ENCODE data around the gene SLC24A4. TPM values are rescaled to one million over a fixed set of nuclear protein-coding genes. Genes with fewer than 3 reads are reported as not detected.

Gene SLC24A4
- total and polyA plus RNA-seq, 5 donors from 2014 or later: 0.91 TPM; not detected in 4

DNA sequence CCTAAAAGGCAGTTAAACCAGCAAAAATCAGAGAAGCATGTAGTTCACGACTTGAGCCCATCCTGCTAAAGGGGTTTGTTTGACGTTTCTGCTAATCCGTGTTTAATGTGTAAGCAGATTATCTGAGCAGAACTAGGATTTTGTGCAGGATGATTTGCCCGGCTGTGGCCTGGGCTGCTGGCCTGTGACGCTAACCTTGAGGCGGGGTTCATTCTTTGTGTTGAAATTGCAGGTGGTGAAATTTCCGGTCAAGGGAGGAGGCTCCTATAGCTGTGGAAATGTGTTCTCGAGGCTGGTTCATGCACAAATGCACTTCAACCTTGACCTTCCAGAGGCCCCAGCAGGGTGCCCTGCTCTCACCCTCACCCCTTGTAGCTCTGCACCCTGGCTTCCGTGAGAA, 63.7 kb downstream of the SLC24A4 start:
- Mint-ChIP-seq H3K36me3 (no peaks in the 10 kb centered on the region), H3K9me3 (peaks cover 0 to 1% (median 0%) of the 10 kb centered on the region in 7 donors), H3K4me1 (no peaks in the 10 kb centered on the region), H3K27me3 (peaks cover 21% of the 10 kb centered on the region), H3K27ac (no peak overlapping the region), H3K4me3 (no peak overlapping the region)
- ATAC-seq (ENCODE audit: low read depth in 2 of 2) (no peak), DNase-seq (no peak)
- Histone ChIP-seq H3K9me3 (ENCODE audit: control insufficient read depth in 2 of 2, low read length in 2 of 2) (no peaks in the 10 kb centered on the region), H3K27me3 (ENCODE audit: control insufficient read depth, insufficient read depth, low read length) (no peaks in the 10 kb centered on the region), H3K4me3 (ENCODE audit: low read depth, low read length) (no peak overlapping the region), H3K4me1 (ENCODE audit: control insufficient read depth, insufficient read depth, low read length, poor library complexity, severe bottlenecking) (no peaks in the 10 kb centered on the region), H3K36me3 (ENCODE audit: control insufficient read depth, insufficient read depth, low read length) (no peaks in the 10 kb centered on the region), H3K27ac (ENCODE audit: insufficient read depth, low read length, poor library complexity, severe bottlenecking) (no peak overlapping the region)

DNA sequence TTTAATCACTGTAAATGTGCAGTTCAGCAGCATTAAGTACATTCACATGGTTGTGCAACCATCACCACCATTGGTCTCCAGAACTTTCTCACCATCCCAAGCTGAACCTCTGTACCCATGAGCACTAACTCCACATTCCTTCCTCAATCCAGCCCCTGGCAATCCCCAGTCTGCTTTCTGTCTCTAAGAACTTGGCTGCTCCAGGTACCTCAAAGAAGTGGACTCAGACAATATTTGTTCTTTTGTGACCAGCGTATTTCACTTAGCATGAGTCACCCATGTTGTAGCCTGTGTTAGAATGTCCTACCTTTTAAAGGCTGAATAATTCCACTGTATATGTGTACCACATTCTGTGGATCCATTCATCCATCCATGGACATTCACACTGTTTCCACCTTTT, 64.6 kb downstream of the SLC24A4 start:
- no peaks in the 10 kb centered on the region for H3K36me3 Mint-ChIP-seq
- no peaks in the 10 kb centered on the region for H3K4me1 ChIP-seq (ENCODE audit: control insufficient read depth, insufficient read depth, low read length, poor library complexity, severe bottlenecking)
- H3K4me3 Mint-ChIP-seq: no peak overlapping the region

DNA sequence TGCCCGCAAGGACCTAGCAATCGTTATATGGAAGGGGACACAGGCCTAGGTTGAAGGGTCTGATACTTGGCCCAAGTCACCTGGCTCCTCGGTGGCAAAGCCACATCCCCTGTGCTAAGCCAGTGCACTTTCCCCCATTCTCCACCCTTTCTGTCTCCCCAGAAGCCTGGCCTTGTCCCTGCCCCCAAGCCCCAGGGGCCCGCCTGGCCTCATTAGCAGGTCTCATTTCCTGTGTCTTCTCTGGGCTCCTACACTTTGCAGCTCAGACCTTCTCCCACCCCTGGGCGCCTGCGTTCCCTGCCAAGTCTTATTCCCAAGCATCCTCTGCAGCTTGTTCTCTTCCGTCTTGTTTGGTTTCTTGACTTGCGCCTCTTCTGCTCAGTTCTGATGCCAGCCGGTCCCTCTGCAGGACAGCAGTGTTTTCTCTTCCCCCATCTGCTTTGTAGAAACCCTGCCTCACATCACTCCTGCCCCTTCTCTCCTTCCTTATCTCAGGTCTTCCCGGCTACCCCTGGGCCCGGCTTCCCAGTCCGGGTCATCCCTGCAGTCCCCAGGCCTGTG, 66.7 kb downstream of the SLC24A4 start:
- H3K36me3 ChIP-seq (ENCODE audit: control insufficient read depth, insufficient read depth, low read length): no peaks in the 10 kb centered on the region
- no peak overlapping the region for H3K27ac ChIP-seq (ENCODE audit: insufficient read depth, low read length, poor library complexity, severe bottlenecking)
- H3K9me3 ChIP-seq (ENCODE audit: control insufficient read depth in 2 of 2, low read length in 2 of 2): no peaks in the 10 kb centered on the region
- no peak overlapping the region for H3K4me3 ChIP-seq (ENCODE audit: low read depth, low read length)
- no peak for DNase-seq
- no peak for ATAC-seq (ENCODE audit: low read depth in 2 of 2)
- no peaks in the 10 kb centered on the region for H3K4me1 Mint-ChIP-seq
- no peaks in the 10 kb centered on the region for H3K36me3 Mint-ChIP-seq
- H3K4me3 Mint-ChIP-seq: no peak overlapping the region
- H3K27ac Mint-ChIP-seq: peak overlapping the region in 2 of 3 donors; percentile 23 to 78
- peaks cover 0 to 1% (median 0%) of the 10 kb centered on the region in 7 donors for H3K9me3 Mint-ChIP-seq
- peaks cover 21% of the 10 kb centered on the region for H3K27me3 Mint-ChIP-seq
- no peaks in the 10 kb centered on the region for H3K27me3 ChIP-seq (ENCODE audit: control insufficient read depth, insufficient read depth, low read length)
- no peaks in the 10 kb centered on the region for H3K4me1 ChIP-seq (ENCODE audit: control insufficient read depth, insufficient read depth, low read length, poor library complexity, severe bottlenecking)

More for the DNA sequence above, 64.6 kb downstream of the SLC24A4 start:
- H3K4me1 Mint-ChIP-seq: no peaks in the 10 kb centered on the region
- no peak overlapping the region for H3K4me3 ChIP-seq (ENCODE audit: low read depth, low read length)
- H3K9me3 ChIP-seq (ENCODE audit: control insufficient read depth in 2 of 2, low read length in 2 of 2): no peaks in the 10 kb centered on the region
- DNase-seq (no peak), ATAC-seq (ENCODE audit: low read depth in 2 of 2) (no peak)
- peaks cover 0 to 1% (median 0%) of the 10 kb centered on the region in 7 donors for H3K9me3 Mint-ChIP-seq
- no peaks in the 10 kb centered on the region for H3K27me3 ChIP-seq (ENCODE audit: control insufficient read depth, insufficient read depth, low read length)
- no peak overlapping the region for H3K27ac ChIP-seq (ENCODE audit: insufficient read depth, low read length, poor library complexity, severe bottlenecking)
- H3K27me3 Mint-ChIP-seq: peaks cover 21% of the 10 kb centered on the region
- no peak overlapping the region for H3K27ac Mint-ChIP-seq
- no peaks in the 10 kb centered on the region for H3K36me3 ChIP-seq (ENCODE audit: control insufficient read depth, insufficient read depth, low read length)

DNA sequence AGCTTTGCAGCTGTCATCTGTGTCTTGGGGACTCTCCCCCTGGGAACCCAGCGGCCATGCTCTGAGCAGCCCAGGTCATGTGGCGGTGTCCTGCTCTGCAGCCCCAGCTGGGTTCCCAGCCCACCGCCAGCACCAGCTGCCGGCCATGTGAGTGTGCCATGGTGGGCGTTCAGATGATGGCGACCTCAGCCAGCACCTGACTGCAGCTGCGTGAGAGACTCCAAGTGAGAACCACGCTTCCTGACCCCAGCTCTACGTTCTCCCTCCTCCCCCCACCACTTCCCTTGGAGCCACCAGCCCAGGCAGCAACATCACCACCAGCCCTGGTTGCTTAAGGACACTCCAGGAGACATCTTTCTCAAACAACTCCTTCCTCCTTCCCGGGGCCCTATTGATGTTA, 68.8 kb downstream of the SLC24A4 start:
- no peak for ATAC-seq (ENCODE audit: low read depth in 2 of 2)
- H3K4me1 ChIP-seq (ENCODE audit: control insufficient read depth, insufficient read depth, low read length, poor library complexity, severe bottlenecking): no peaks in the 10 kb centered on the region
- Mint-ChIP-seq H3K27ac (no peak overlapping the region), H3K27me3 (peaks cover 30% of the 10 kb centered on the region), H3K9me3 (peaks cover 0 to 1% (median 0%) of the 10 kb centered on the region in 7 donors), H3K36me3 (no peaks in the 10 kb centered on the region), H3K4me3 (no peak overlapping the region), H3K4me1 (no peaks in the 10 kb centered on the region)
- no peak for DNase-seq
- H3K27ac ChIP-seq (ENCODE audit: insufficient read depth, low read length, poor library complexity, severe bottlenecking): no peak overlapping the region
- H3K36me3 ChIP-seq (ENCODE audit: control insufficient read depth, insufficient read depth, low read length): no peaks in the 10 kb centered on the region
- H3K4me3 ChIP-seq (ENCODE audit: low read depth, low read length): no peak overlapping the region
- H3K27me3 ChIP-seq (ENCODE audit: control insufficient read depth, insufficient read depth, low read length): no peaks in the 10 kb centered on the region
- H3K9me3 ChIP-seq (ENCODE audit: control insufficient read depth in 2 of 2, low read length in 2 of 2): no peaks in the 10 kb centered on the region

DNA sequence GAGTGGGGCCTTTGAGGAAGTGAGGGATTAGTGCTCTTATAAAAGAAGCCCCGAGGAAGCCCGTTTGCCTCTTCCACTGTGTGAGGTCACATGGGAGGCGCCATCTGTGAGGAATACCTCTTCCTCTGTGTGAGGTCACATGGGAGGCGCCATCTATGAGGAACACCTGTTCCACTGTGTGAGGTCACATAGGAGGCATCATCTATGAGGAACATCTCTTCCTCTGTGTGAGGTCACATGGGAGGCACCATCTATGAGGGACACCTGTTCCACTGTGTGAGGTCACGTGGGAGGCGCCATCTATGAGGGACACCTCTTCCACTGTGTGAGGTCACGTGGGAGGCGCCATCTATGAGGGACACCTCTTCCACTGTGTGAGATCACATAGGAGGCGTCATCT, 69.7 kb downstream of the SLC24A4 start:
- Mint-ChIP-seq H3K27me3 (peaks cover 27% of the 10 kb centered on the region), H3K27ac (no peak overlapping the region), H3K4me3 (no peak overlapping the region), H3K9me3 (peaks cover 0 to 1% (median 0%) of the 10 kb centered on the region in 7 donors), H3K36me3 (no peaks in the 10 kb centered on the region), H3K4me1 (no peaks in the 10 kb centered on the region)
- no peaks in the 10 kb centered on the region for H3K9me3 ChIP-seq (ENCODE audit: control insufficient read depth in 2 of 2, low read length in 2 of 2)
- no peaks in the 10 kb centered on the region for H3K27me3 ChIP-seq (ENCODE audit: control insufficient read depth, insufficient read depth, low read length)
- H3K4me3 ChIP-seq (ENCODE audit: low read depth, low read length): no peak overlapping the region
- no peaks in the 10 kb centered on the region for H3K36me3 ChIP-seq (ENCODE audit: control insufficient read depth, insufficient read depth, low read length)
- ATAC-seq (ENCODE audit: low read depth in 2 of 2) (no peak), DNase-seq (no peak)
- H3K27ac ChIP-seq (ENCODE audit: insufficient read depth, low read length, poor library complexity, severe bottlenecking): no peak overlapping the region
- no peaks in the 10 kb centered on the region for H3K4me1 ChIP-seq (ENCODE audit: control insufficient read depth, insufficient read depth, low read length, poor library complexity, severe bottlenecking)

DNA sequence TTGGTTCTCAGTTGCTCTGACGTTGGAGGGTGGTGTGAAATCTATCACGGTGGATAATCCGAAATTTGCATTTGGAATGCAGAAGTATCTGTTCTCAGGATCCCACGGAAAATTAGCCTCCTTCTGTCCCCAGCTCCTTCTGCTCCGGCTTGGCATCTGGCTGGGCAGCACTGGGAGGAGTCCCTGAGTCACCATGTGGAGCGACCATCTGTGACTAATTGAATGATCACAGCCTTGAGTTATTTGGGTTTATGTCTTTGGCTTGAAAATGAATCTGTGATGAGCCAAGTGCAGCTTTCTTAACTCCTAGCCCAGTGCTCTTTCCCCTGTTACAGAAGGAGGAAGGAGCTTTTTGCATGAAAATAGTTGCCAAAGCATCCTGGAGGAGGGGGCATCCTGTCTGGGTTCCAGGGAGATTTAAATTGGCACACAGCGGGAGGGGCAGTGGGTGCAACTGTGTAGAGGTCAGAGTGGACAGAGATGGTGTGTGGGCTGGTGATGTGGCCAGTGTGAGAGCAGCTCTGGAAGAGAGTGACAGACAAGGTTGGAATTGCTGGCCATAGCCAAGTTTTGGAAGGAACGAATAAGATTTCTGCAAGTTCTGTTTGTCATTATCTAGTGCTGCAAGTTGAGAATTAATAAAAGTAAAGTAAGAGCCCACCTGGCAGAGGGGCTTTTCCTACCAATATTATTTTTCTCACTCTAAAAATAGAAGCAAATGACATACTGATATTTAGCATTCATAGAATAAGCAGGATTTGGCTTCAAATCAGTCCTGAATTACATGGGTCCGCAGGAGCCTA, 74.4 kb downstream of the SLC24A4 start:
- Histone ChIP-seq H3K27me3 (ENCODE audit: control insufficient read depth, insufficient read depth, low read length) (no peaks in the 10 kb centered on the region), H3K4me1 (ENCODE audit: control insufficient read depth, insufficient read depth, low read length, poor library complexity, severe bottlenecking) (no peaks in the 10 kb centered on the region), H3K9me3 (ENCODE audit: control insufficient read depth in 2 of 2, low read length in 2 of 2) (peaks cover 0 to under 1% of the 10 kb centered on the region in 2 experiments), H3K27ac (ENCODE audit: insufficient read depth, low read length, poor library complexity, severe bottlenecking) (no peak overlapping the region), H3K4me3 (ENCODE audit: low read depth, low read length) (no peak overlapping the region), H3K36me3 (ENCODE audit: control insufficient read depth, insufficient read depth, low read length) (no peaks in the 10 kb centered on the region)
- ATAC-seq (ENCODE audit: low read depth in 2 of 2) (no peak), DNase-seq (no peak)
- Mint-ChIP-seq H3K27ac (no peak overlapping the region), H3K27me3 (peaks cover 30% of the 10 kb centered on the region), H3K36me3 (no peaks in the 10 kb centered on the region), H3K4me1 (peaks cover 0 to under 1% (median 0%) of the 10 kb centered on the region in 4 donors), H3K9me3 (peaks cover 0 to 1% (median 0%) of the 10 kb centered on the region in 7 donors), H3K4me3 (no peak overlapping the region)

DNA sequence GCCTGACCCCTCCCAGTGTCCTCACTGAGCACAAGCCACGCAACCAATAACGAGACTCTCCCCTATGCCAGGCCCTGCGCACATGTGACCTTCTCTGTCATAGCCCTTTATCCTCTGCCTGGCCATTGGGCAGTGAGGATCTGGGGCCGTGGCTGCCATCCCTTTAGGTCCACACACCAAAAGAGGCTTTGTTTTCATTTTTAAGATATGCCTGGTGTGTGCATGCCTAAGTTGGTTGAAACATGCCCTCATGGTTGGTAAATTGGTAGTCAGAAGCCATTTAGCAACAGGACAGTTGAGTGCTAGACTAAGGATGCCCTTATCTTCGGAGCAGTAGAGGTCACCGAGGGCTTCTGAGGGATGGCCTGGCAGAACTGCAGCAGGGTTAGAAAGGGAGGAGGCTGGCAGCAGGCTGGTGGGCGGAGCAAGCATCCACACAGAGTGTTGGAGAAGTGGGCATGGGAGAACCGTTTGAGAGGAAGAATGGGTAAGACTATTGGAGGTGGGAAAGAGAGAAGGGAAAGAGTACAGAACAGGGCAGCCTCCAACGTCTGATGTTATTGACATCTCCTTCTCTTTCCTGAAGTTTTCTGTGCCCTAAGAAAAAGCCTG, 75.1 kb downstream of the SLC24A4 start:
- Histone ChIP-seq H3K27ac (ENCODE audit: insufficient read depth, low read length, poor library complexity, severe bottlenecking) (no peak overlapping the region), H3K9me3 (ENCODE audit: control insufficient read depth in 2 of 2, low read length in 2 of 2) (peaks cover 0 to 5% of the 10 kb centered on the region in 2 experiments), H3K36me3 (ENCODE audit: control insufficient read depth, insufficient read depth, low read length) (no peaks in the 10 kb centered on the region), H3K4me1 (ENCODE audit: control insufficient read depth, insufficient read depth, low read length, poor library complexity, severe bottlenecking) (no peaks in the 10 kb centered on the region), H3K4me3 (ENCODE audit: low read depth, low read length) (no peak overlapping the region), H3K27me3 (ENCODE audit: control insufficient read depth, insufficient read depth, low read length) (peaks cover 2% of the 10 kb centered on the region)
- Mint-ChIP-seq H3K9me3 (peaks cover 0 to 5% (median 0%) of the 10 kb centered on the region in 7 donors), H3K4me1 (peaks cover 0 to 2% (median 0%) of the 10 kb centered on the region in 4 donors), H3K27ac (no peak overlapping the region), H3K36me3 (no peaks in the 10 kb centered on the region), H3K4me3 (no peak overlapping the region), H3K27me3 (peaks cover 30% of the 10 kb centered on the region)
- DNase-seq: no peak
- ATAC-seq (ENCODE audit: low read depth in 2 of 2): no peak
